ENCODE data around the gene PAFAH2.

PAFAH2 gene

GRCh38 chr1:25929016-25929415 lies 68.8 kb downstream of the PAFAH2 start:
- DNase-seq (ENCODE audit: low spot score), result no peak

GRCh38 chr1:25927521-25928265 lies 70.2 kb downstream of the PAFAH2 start:
- no peak for DNase-seq (ENCODE audit: low spot score)

- no peak for DNase-seq (ENCODE audit: low spot score)
Observed at GRCh38 chr1:25926731-25927496, 70.9 kb downstream of the PAFAH2 start.

GRCh38 chr1:25924454-25924853 lies 73.4 kb downstream of the PAFAH2 start:
- no peak for DNase-seq (ENCODE audit: low spot score)

- DNase-seq (ENCODE audit: low spot score), result peak; percentile 80
Observed at GRCh38 chr1:25922971-25923552, 74.8 kb downstream of the PAFAH2 start.

GRCh38 chr1:25922056-25922970 lies 75.5 kb downstream of the PAFAH2 start:
- peak; percentile 76 for DNase-seq (ENCODE audit: low spot score)

- no peak for DNase-seq (ENCODE audit: low spot score)
Observed at GRCh38 chr1:25918615-25919014, 79.2 kb downstream of the PAFAH2 start.

- no peak for DNase-seq (ENCODE audit: low spot score)
Observed at GRCh38 chr1:25917996-25918395, 79.9 kb downstream of the PAFAH2 start.

GRCh38 chr1:25916460-25916859 lies 81.4 kb downstream of the PAFAH2 start:
- DNase-seq (ENCODE audit: low spot score), result no peak

- DNase-seq (ENCODE audit: low spot score), result no peak
Observed at GRCh38 chr1:25914074-25914995, 83.5 kb downstream of the PAFAH2 start.

GRCh38 chr1:25913206-25913605 lies 84.7 kb downstream of the PAFAH2 start:
- no peak for DNase-seq (ENCODE audit: low spot score)

GRCh38 chr1:25912076-25912831 lies 85.6 kb downstream of the PAFAH2 start:
- no peak for DNase-seq (ENCODE audit: low spot score)

- no peak for DNase-seq (ENCODE audit: low spot score)
Observed at GRCh38 chr1:25911162-25911561, 86.7 kb downstream of the PAFAH2 start.

Data from left forelimb (tissue), 1 donor.